ENCODE data around the gene ZBTB7C. TPM values are rescaled to one million over a fixed set of nuclear protein-coding genes. Genes with fewer than 3 reads are reported as not detected.

The ZBTB7C gene
- polyA plus RNA-seq, 2 of the 4 experiments (the other 2 are of a cell fraction) = 0.10 to 0.12 TPM

DNA sequence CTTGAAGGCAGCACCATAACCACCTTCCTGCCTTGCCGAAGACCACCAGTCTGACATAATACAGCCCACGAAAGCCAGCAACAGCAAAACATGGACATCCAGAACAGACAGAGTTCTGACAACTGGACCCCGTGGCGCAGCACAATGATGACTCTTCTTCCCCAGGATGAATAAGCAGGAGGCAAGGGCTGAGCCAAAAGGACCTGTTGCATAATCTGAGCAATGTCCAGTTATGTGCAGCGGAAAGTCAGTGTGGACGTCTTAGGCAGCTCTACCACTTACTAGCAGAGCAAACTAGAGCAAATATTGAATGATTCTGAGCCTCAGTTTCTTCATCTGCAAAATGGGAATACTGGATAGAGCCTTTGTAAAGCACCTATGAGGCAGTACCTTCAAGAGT is 225.1 kb downstream of the ZBTB7C start:
- ATAC-seq (no peak), FAIRE-seq (no peak), DNase-seq (ENCODE audit: low read depth in 1 of 2, low spot score in 1 of 2) (no peak)
- WGBS (ENCODE audit: missing lambda C conversion rate) = 0% methylated on average over 2 of the region's 6 CpGs
- Histone ChIP-seq H3K9me3 (no peaks in the 10 kb centered on the region), H3K4me2 (no peak overlapping the region), H3K4me3 (no peak overlapping the region), H3K27ac (no peak overlapping the region), H3K4me1 (no peaks in the 10 kb centered on the region)
- TF ChIP-seq, protein P1, sequence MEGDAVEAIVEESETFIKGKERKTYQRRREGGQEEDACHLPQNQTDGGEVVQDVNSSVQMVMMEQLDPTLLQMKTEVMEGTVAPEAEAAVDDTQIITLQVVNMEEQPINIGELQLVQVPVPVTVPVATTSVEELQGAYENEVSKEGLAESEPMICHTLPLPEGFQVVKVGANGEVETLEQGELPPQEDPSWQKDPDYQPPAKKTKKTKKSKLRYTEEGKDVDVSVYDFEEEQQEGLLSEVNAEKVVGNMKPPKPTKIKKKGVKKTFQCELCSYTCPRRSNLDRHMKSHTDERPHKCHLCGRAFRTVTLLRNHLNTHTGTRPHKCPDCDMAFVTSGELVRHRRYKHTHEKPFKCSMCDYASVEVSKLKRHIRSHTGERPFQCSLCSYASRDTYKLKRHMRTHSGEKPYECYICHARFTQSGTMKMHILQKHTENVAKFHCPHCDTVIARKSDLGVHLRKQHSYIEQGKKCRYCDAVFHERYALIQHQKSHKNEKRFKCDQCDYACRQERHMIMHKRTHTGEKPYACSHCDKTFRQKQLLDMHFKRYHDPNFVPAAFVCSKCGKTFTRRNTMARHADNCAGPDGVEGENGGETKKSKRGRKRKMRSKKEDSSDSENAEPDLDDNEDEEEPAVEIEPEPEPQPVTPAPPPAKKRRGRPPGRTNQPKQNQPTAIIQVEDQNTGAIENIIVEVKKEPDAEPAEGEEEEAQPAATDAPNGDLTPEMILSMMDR (IDR thresholded peaks at IDR 0.05) = no peak
- no peak for TF ChIP-seq ZNF302 (CRISPR knock-in tag; IDR thresholded peaks at IDR 0.05)
- TF ChIP-seq, protein P2, sequence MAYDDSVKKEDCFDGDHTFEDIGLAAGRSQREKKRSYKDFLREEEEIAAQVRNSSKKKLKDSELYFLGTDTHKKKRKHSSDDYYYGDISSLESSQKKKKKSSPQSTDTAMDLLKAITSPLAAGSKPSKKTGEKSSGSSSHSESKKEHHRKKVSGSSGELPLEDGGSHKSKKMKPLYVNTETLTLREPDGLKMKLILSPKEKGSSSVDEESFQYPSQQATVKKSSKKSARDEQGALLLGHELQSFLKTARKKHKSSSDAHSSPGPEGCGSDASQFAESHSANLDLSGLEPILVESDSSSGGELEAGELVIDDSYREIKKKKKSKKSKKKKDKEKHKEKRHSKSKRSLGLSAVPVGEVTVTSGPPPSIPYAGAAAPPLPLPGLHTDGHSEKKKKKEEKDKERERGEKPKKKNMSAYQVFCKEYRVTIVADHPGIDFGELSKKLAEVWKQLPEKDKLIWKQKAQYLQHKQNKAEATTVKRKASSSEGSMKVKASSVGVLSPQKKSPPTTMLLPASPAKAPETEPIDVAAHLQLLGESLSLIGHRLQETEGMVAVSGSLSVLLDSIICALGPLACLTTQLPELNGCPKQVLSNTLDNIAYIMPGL (CRISPR knock-in tag; IDR thresholded peaks at IDR 0.05; ENCODE audit: borderline replicate concordance) = no peak
- no peak for TF ChIP-seq JUNB (IDR thresholded peaks at IDR 0.05)
- no peak for TF ChIP-seq TFCP2L1 (CRISPR knock-in tag; IDR thresholded peaks at IDR 0.05)
- no peak for TF ChIP-seq RCOR1 (IDR thresholded peaks at IDR 0.05; ENCODE audit: low read depth, low read length)
- no peak for TF ChIP-seq MAZ (IDR thresholded peaks at IDR 0.05; ENCODE audit: borderline replicate concordance, low read depth, low read length)
- TF ChIP-seq POLR2A (IDR thresholded peaks at IDR 0.05; ENCODE audit: low read length) = no peak
- TF ChIP-seq NPAS2 (CRISPR knock-in tag; IDR thresholded peaks at IDR 0.05; ENCODE audit: borderline replicate concordance) = no peak
- TF ChIP-seq NR3C1 (IDR thresholded peaks at IDR 0.05) = no peak
- ChIA-PET POLR2A (no interaction called here), CTCF (interaction anchor here (0.9 kb wide), 1 partner anchor 263 kb away, joined by 3 read pairs; no protein-coding TSS in a partner anchor)

DNA sequence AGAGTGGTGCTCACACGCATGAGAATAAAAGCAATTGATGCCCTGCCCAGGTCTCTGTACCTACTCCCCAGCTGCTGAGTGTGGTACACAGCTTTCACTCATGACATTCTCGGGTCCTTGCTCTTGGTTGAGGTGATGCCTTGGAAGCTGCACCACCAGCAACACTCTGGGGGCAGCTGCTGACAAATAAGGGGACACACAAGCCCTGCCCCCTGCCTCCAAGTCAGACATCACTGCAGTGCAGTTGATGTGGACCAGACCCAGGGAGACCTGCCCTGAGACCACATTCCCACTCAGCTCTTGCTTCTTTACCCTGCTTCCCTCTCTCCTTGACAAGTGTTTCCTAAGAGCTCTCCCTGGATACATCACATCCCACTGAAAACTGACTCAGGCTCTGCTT is 225.6 kb downstream of the ZBTB7C start:
- no peak for ATAC-seq
- Histone ChIP-seq H3K9me3 (no peaks in the 10 kb centered on the region), H3K4me1 (no peaks in the 10 kb centered on the region), H3K4me2 (no peak overlapping the region), H3K27ac (no peak overlapping the region), H3K4me3 (no peak overlapping the region)
- FAIRE-seq = no peak
- TF ChIP-seq FOSL2 (IDR thresholded peaks at IDR 0.05) = no peak
- TF ChIP-seq FOSL2 (CRISPR knock-in tag; IDR thresholded peaks at IDR 0.05) = no peak
- no peak for TF ChIP-seq BHLHE40 (IDR thresholded peaks at IDR 0.05; ENCODE audit: low read depth, low read length)
- no peak for TF ChIP-seq CEBPB (IDR thresholded peaks at IDR 0.05)
- no peak for DNase-seq (ENCODE audit: low read depth in 1 of 2, low spot score in 1 of 2)
- CTCF ChIA-PET = no interaction called here
- POLR2A ChIA-PET = no interaction called here
- 93% methylated on average over 1 of the region's 2 CpGs for WGBS (ENCODE audit: missing lambda C conversion rate)

DNA sequence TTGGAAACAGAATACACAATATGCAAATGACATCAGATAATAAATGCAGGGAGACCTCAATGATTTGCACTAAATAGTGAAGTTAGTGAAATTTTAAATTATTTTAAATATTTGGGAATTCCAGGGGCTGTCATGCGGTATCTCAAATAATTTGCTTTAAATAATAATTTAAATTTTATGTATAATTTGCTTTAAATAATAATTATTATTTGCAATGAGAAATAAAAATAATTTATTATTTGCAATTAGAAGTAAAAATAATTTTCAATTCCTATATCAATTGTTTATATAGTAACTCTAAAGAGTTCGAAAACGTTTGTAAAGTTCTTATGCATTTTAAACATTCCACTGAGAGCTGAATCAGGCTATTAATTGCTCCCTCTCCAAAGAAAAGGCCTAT is 226.4 kb downstream of the ZBTB7C start:
- H3K9me3 ChIP-seq = no peaks in the 10 kb centered on the region
- no peaks in the 10 kb centered on the region for H3K4me1 ChIP-seq
- FAIRE-seq (no peak), DNase-seq (ENCODE audit: low read depth in 1 of 2, low spot score in 1 of 2) (no peak), ATAC-seq (no peak)
- H3K4me2 ChIP-seq = no peak overlapping the region
- no peak overlapping the region for H3K4me3 ChIP-seq
- 54% methylated on average over 3 of the region's 3 CpGs for WGBS (ENCODE audit: missing lambda C conversion rate)
- POLR2A ChIA-PET = no interaction called here
- TF ChIP-seq MAFK (IDR thresholded peaks at IDR 0.05; ENCODE audit: partially characterized antibody) (no peak), TP53 (CRISPR knock-in tag; IDR thresholded peaks at IDR 0.05) (no peak)
- H3K27ac ChIP-seq = no peak overlapping the region
- CTCF ChIA-PET = interaction anchor here (0.7 kb wide), 1 partner anchor 32 kb away, joined by 3 read pairs; no protein-coding TSS in a partner anchor

DNA sequence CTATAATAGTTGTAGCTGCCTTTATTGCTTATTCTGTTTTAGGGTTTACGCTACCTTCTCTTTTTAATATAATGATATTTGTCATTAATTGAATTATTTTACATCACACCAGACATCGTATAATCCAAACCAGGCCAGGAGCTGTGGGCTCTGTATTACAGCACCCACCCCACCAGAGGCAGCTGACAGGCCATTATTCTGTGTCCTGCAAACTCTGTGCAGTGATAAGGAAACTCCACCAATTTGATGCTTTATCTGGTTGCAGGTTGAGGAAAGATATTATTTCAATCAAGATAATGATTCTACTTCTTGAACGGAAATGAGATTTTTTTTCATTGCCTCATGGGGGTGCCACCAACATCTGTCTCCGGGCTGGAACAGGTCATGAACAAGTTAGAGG is 227.3 kb downstream of the ZBTB7C start:
- CTCF ChIA-PET = interaction anchor here (0.7 kb wide), 1 partner anchor 31 kb away, joined by 3 read pairs; no protein-coding TSS in a partner anchor
- POLR2A ChIA-PET = no interaction called here
- 73% methylated on average over 4 of the region's 4 CpGs for WGBS (ENCODE audit: missing lambda C conversion rate)
- H3K4me2 ChIP-seq = no peak overlapping the region
- H3K27ac ChIP-seq = no peak overlapping the region
- no peaks in the 10 kb centered on the region for H3K4me1 ChIP-seq
- no peaks in the 10 kb centered on the region for H3K9me3 ChIP-seq
- FAIRE-seq (no peak), ATAC-seq (no peak), DNase-seq (ENCODE audit: low read depth in 1 of 2, low spot score in 1 of 2) (no peak)
- no peak overlapping the region for H3K4me3 ChIP-seq
- TF ChIP-seq, protein P3, sequence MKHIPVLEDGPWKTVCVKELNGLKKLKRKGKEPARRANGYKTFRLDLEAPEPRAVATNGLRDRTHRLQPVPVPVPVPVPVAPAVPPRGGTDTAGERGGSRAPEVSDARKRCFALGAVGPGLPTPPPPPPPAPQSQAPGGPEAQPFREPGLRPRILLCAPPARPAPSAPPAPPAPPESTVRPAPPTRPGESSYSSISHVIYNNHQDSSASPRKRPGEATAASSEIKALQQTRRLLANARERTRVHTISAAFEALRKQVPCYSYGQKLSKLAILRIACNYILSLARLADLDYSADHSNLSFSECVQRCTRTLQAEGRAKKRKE (CRISPR knock-in tag; IDR thresholded peaks at IDR 0.05; ENCODE audit: low read depth) = no peak
- TF ChIP-seq, protein P4, sequence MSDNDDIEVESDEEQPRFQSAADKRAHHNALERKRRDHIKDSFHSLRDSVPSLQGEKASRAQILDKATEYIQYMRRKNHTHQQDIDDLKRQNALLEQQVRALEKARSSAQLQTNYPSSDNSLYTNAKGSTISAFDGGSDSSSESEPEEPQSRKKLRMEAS (IDR thresholded peaks at IDR 0.05) = no peak
- TF ChIP-seq TP53 (CRISPR knock-in tag; IDR thresholded peaks at IDR 0.05) (no peak), SMC3 (IDR thresholded peaks at IDR 0.05) (no peak), CHD2 (IDR thresholded peaks at IDR 0.05; ENCODE audit: low read length, partially characterized antibody) (no peak), HEYL (CRISPR knock-in tag; IDR thresholded peaks at IDR 0.05) (no peak), ZSCAN20 (CRISPR knock-in tag; IDR thresholded peaks at IDR 0.05) (no peak), HOXA7 (CRISPR knock-in tag; IDR thresholded peaks at IDR 0.05) (no peak), JUN (IDR thresholded peaks at IDR 0.05) (no peak), MYC (IDR thresholded peaks at IDR 0.05; ENCODE audit: borderline replicate concordance, low read length) (no peak)
- TF ChIP-seq, protein P5, sequence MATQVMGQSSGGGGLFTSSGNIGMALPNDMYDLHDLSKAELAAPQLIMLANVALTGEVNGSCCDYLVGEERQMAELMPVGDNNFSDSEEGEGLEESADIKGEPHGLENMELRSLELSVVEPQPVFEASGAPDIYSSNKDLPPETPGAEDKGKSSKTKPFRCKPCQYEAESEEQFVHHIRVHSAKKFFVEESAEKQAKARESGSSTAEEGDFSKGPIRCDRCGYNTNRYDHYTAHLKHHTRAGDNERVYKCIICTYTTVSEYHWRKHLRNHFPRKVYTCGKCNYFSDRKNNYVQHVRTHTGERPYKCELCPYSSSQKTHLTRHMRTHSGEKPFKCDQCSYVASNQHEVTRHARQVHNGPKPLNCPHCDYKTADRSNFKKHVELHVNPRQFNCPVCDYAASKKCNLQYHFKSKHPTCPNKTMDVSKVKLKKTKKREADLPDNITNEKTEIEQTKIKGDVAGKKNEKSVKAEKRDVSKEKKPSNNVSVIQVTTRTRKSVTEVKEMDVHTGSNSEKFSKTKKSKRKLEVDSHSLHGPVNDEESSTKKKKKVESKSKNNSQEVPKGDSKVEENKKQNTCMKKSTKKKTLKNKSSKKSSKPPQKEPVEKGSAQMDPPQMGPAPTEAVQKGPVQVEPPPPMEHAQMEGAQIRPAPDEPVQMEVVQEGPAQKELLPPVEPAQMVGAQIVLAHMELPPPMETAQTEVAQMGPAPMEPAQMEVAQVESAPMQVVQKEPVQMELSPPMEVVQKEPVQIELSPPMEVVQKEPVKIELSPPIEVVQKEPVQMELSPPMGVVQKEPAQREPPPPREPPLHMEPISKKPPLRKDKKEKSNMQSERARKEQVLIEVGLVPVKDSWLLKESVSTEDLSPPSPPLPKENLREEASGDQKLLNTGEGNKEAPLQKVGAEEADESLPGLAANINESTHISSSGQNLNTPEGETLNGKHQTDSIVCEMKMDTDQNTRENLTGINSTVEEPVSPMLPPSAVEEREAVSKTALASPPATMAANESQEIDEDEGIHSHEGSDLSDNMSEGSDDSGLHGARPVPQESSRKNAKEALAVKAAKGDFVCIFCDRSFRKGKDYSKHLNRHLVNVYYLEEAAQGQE (IDR thresholded peaks at IDR 0.05) = no peak

Measured in A549 (cell line).